Measurements from ENCODE around the gene NFATC2IP.
A peak's percentile ranks its signal among the peaks of the same experiment; 100 is the strongest.
"Not testable (repeated sequence)": the region's sequence is repeated elsewhere in the genome, so short reads cannot be mapped to it uniquely, and the experiment has no call there.

NFATC2IP gene

GRCh38 chr16:28927815-28928214 is 22.9 kb upstream of the NFATC2IP start:
- DNase-seq, result no peak

DNA sequence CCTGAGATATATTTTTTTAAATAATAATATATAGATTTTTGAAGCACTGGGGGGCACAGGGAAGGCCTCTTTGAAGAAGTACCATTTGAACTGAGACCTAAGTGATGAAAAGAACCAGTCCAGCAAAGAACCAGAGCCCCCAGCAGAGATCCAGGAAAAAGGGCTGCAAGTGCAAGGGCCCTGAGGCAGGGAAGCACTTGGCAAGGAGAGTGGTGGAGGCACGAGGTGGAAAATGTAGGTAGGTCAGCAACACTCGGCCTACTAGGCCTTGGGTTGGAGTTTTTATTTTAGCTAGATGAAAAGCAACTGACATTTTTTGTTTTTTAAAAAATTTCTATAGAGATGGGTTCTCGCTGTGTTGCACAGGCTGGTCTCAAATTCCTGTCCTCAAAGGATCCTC is 20.5 kb upstream of the NFATC2IP start:
- DNase-seq, result no peak

GRCh38 chr16:28930652-28931051 is 20.1 kb upstream of the NFATC2IP start:
- DNase-seq, result peak; percentile 96

DNA sequence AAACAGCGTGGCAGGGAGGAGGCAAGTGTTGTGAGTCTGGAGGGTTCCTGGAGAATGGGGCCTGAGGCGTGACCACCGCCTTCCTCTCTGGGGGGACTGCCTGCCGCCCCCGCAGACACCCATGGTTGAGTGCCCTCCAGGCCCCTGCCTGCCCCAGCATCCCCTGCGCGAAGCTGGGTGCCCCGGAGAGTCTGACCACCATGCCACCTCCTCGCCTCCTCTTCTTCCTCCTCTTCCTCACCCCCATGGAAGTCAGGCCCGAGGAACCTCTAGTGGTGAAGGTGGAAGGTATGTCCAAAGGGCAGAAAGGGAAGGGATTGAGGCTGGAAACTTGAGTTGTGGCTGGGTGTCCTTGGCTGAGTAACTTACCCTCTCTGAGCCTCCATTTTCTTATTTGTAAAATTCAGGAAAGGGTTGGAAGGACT is 18.9 kb upstream of the NFATC2IP start, which contains the start of gene CD19:
TSS of gene CD19 (plus strand) at position 171 of the 425 bp plus-strand sequence. CDS start at position 201, 30 bp downstream.
- DNase-seq, result no peak

GRCh38 chr16:28932339-28933141 is 18.2 kb upstream of the NFATC2IP start:
- DNase-seq, result peak; percentile 83

GRCh38 chr16:28933171-28933570 is 17.6 kb upstream of the NFATC2IP start:
- no peak for DNase-seq

- no peak for DNase-seq
Measured at GRCh38 chr16:28935346-28935745, 15.4 kb upstream of the NFATC2IP start.

DNA sequence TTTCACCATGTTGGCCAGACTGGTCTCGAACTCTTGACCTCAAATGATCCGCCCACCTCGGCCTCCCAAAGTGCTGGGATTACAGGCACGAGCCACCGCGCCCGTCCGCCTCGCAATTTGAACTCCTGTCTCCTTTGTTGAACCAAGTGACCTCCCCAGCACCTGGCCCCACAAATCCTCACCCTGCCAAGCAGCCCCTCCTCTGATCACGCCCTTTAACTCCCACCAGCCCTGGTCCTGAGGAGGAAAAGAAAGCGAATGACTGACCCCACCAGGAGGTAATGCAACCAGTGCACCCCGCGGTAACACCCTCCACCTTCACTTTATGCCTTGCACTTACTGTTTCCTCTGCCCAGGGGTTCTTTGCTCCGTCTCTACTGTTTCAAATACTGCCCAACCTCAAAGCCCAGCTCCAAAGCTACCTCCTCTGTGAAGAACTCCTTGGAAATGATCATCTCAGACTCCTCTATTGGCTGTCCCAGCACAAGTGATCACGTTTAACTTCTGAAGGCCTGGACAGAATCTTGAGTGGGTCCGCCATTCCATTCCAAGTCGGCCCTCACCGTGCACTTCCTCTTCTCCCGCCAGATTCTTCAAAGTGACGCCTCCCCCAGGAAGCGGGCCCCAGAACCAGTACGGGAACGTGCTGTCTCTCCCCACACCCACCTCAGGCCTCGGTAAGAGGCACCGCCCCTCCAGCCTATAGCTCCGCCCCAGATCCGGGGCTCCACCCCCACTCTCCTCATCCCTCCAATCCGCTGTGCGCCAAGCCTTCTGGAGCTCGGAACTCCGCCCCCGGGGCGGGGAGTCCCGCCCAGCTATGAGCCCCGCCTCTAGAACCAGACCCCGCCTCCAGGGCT is 14.6 kb upstream of the NFATC2IP start:
- DNase-seq, result peak; percentile 53

DNA sequence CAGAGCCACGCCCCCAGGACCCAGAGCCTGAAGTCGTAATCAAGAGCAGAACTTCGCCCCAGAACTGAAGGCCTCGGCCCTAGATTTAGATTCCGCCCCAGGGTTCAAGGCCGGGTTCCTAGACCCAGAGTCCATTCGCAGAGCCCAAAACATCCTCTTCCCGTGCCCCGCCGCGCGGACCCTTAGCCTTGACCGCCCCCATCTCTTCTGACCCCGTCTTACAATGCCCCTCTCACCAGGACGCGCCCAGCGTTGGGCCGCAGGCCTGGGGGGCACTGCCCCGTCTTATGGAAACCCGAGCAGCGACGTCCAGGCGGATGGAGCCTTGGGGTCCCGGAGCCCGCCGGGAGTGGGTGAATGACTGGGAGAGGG is 14.0 kb upstream of the NFATC2IP start:
- DNase-seq, result no peak

DNA sequence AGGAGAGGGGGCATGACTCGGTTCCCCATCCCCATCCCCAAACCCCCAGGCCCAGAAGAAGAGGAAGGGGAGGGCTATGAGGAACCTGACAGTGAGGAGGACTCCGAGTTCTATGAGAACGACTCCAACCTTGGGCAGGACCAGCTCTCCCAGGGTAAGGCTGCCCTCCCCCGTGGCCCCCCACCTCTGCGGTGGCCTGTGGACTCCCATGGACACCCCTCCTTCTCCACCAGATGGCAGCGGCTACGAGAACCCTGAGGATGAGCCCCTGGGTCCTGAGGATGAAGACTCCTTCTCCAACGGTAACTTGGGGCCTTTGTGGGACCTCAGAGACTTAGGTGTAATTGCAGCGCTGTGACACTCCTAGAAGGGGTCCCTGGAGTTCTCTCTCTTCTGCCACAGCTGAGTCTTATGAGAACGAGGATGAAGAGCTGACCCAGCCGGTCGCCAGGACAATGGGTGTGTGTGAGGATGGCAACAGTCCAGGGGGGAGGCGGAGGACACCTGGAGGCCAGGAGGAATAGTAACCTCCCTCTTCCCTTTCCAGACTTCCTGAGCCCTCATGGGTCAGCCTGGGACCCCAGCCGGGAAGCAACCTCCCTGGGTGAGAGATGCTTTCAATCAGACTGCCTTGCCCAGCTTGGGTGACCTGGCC is 13.4 kb upstream of the NFATC2IP start:
- DNase-seq, result peak; percentile 11

DNA sequence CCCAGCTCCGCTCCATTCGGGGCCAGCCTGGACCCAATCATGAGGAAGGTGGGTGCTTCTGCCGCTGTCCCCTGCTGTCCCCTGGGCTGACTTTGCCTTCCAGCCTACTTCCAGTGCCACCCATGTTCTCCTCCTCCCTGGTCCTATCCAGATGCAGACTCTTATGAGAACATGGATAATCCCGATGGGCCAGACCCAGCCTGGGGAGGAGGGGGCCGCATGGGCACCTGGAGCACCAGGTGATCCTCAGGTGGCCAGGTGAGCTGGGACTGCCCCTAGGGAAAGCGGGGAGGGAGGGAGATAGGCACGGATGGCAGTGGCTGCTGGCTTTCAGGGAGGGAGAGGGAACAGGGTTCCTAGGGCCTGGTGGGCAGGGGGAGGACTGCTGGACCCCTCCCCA is 12.0 kb upstream of the NFATC2IP start:
- no peak for DNase-seq

- DNase-seq, result not testable (repeated sequence)
Measured at GRCh38 chr16:28939825-28940224, 10.9 kb upstream of the NFATC2IP start.

GRCh38 chr16:28943281-28943680 is 7.5 kb upstream of the NFATC2IP start:
- DNase-seq, result peak; percentile 96

- no peak for DNase-seq
Measured at GRCh38 chr16:28946681-28947080, 4.1 kb upstream of the NFATC2IP start.

DNA sequence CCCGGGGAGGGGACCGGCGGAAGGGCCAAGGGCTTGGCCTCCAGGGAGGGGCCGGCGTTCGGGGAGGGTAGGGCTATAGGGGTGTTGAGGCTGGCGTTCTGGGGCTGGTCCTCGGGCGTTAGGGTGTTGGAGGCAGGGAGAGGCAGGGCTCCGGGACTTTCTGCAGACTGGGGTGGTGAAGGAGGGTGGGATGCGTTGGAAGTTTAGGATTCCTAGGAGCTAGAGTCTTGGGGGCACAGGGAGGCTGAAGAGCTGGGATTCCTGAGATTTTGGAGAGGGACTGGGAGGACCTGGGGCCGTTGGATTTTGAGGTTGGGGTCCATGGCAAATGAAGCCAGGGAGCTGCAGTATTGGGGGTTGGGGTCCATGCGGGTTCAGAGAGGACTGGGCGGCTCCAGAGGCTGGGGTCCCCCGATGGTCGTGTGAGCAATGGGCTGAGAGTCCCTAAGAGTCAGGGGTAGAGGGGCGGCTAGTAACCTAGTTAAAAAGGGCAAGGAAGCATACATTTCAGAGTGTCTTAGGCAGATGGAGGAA is 740 bp downstream of the NFATC2IP start:
- DNase-seq, result peak; percentile 42

DNA sequence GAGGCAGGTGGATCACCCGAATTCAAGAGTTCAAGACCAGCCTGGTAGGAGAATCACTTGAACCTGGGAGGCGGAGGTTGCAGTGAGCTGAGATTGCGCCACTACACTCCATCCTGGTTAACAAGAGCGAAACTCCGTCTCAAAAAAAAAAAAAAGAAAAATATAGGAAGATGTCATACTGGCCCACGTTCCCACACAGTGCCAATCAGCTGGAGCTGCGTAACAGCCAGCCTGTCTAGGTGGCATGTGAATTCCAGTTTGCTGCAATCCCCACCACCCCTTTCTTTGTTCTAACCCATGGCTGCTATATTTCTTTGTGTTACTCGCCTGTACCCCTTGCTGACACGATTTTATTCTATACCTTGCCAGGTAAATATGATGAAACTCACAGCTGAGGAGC is 7.5 kb downstream of the NFATC2IP start:
- no peak for DNase-seq

- no peak for DNase-seq
Measured at GRCh38 chr16:28958836-28959235, 8.1 kb downstream of the NFATC2IP start.

GRCh38 chr16:28964072-28964471 is 13.3 kb downstream of the NFATC2IP start:
- DNase-seq, result no peak

DNA sequence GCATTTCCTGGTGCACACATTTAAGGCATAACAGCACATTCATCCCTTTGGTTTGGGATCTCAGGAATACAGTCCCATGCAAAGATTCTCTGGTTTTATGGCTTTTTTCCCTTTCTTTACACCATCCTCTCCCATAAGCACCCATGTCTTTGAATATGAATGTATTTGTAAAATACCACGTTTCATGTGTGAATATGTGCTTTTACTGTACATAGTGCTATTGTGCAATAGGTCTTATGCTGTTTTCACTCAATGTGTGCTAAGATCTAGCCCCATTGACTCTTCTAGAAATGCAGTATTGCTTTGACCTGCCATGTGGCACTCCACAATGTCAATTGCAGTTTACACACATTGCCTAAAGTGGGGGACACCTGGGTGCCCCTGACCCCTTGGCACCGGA is 13.8 kb downstream of the NFATC2IP start:
- no peak for DNase-seq

- DNase-seq, result no peak
Measured at GRCh38 chr16:28967156-28967555, 16.4 kb downstream of the NFATC2IP start.

DNA sequence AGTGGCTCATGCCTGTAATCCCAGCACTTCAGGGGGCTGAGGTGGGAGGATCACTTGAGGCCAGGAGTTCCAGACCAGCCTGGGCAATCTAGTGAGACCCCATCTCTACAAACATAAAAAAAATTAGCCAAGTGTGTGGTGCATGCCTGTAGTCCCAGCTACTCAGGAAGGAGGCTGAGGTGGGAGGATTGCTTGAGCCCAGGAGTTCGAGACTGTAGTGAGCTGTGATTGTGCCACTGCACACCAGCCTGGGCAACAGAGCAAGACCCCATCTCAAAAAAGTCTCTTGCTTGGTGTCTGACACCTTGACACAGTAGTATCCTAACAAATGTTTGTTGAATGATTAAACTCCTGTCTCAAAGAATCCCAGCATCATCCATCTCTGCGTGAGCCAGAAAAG is 19.0 kb downstream of the NFATC2IP start:
- not testable (repeated sequence) for DNase-seq

GRCh38 chr16:28974007-28974436 is 23.3 kb downstream of the NFATC2IP start:
- peak; percentile 86 for DNase-seq
